GM20000 (cell line): ENCODE data around the gene SNAPC4.

Source experiments
- DNase-seq: peaks from one replicate; pipeline ENCODE4 v3.0.0; 2012; ENCODE audit warnings: low spot score
- TF ChIP-seq, protein P1 (sequence below): IDR thresholded peaks from 2 replicates; pipeline ENCODE4 v1.5.1; 2012; ENCODE audit warnings: mild to moderate bottlenecking, control low read depth; ENCODE audit errors: extremely low read depth, missing control alignments

Gene SNAPC4

DNA sequence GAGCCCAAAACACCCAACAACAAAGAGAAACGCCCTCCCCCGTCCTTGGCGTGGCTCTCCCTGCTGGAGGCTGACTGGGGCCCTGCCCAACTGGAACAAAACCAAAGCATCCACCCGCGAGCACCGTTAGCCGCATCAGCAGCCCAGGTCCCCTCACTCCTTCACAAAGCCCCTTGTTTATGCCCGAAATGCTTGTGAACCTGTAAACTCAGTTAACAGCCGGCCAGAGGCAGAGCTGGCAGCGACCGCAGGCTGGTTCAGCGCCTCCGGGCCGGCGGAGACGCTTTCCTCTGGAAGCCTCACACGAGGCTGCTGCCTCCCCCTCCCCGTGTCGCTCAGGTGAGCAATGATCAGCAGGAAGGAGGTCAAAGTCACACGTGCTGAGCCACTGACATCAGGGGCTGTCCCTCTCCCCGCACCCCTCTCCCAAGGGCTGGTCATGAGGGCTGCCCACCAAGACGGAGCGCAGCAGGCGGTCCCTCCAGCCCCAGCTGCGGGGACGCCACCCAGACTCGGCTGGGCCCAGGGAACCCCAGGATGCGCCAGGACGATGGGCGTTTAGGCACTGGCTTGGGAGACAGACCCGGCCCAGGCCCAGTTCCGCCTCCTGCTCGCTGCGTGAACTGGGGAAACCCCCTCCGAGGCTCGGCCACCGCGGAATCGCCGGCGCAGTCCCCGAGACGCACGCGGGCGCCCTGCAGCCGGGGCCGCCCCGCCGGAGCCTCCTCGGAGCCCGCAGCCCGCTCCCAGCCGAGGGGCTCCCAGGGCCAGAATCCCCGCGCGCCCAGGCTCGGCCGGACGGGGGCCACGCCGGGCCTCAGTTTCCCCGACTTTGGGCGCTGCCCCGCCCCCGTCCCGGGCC lies 563 bp downstream of the SNAPC4 start:
- DNase-seq: peak; percentile 74
- TF ChIP-seq, protein P1, sequence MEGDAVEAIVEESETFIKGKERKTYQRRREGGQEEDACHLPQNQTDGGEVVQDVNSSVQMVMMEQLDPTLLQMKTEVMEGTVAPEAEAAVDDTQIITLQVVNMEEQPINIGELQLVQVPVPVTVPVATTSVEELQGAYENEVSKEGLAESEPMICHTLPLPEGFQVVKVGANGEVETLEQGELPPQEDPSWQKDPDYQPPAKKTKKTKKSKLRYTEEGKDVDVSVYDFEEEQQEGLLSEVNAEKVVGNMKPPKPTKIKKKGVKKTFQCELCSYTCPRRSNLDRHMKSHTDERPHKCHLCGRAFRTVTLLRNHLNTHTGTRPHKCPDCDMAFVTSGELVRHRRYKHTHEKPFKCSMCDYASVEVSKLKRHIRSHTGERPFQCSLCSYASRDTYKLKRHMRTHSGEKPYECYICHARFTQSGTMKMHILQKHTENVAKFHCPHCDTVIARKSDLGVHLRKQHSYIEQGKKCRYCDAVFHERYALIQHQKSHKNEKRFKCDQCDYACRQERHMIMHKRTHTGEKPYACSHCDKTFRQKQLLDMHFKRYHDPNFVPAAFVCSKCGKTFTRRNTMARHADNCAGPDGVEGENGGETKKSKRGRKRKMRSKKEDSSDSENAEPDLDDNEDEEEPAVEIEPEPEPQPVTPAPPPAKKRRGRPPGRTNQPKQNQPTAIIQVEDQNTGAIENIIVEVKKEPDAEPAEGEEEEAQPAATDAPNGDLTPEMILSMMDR: no peak

DNA sequence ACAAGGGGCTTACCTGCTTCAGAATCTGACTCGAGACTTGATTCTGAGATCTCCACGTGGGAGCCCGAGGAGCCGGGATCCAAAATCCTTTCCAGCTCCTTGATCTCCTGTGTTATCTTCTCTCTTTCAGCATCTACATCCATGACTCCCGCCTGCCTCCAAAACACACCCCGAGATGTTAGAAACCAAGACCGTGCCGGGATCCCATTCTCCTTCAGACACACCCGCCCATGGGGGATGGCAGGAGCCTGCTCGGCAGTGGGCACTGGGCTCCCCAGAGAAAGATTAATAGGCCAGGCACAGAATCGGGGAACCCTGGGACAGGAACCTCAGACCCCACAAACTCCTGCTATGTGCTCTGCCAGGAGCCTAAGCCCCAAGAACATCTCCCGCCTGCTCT lies 1.7 kb downstream of the SNAPC4 start:
- TF ChIP-seq, protein P1: no peak
- no peak for DNase-seq

DNA sequence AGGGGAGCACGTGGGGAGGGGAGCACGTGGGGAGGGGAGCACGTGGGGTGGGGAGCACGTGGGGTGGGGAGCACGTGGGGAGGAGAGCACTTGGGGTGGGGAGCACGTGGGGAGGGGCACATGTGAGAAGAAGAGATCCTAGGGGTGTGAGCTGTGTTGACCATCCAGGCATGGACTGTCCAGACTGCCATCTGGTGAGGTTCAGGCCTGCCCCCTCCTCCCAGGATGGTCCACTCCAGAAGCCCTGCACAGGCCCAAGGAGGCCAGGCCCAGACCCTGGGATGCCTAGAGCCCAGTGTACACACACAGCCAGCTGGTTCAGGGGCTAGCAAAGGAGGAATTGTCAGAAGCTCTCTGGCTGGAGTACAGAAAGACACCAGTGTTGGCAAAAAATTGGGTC lies 2.3 kb downstream of the SNAPC4 start:
- no peak for DNase-seq
- TF ChIP-seq, protein P1: no peak

DNA sequence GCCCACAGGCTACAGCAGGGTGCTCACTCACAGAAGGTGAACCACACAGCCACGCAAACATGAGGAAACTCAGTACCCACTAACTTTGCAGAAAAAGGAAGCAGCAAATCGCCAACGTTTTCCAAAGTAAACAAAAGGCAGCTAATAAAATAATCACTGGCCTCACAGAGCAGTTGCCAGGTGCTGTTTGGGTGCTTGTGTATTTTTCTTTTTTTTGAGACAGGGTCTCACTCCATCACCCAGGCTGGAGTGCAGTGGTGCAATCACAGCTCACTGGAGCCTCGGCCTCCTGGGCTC lies 3.8 kb downstream of the SNAPC4 start:
- TF ChIP-seq, protein P1: no peak
- no peak for DNase-seq

DNA sequence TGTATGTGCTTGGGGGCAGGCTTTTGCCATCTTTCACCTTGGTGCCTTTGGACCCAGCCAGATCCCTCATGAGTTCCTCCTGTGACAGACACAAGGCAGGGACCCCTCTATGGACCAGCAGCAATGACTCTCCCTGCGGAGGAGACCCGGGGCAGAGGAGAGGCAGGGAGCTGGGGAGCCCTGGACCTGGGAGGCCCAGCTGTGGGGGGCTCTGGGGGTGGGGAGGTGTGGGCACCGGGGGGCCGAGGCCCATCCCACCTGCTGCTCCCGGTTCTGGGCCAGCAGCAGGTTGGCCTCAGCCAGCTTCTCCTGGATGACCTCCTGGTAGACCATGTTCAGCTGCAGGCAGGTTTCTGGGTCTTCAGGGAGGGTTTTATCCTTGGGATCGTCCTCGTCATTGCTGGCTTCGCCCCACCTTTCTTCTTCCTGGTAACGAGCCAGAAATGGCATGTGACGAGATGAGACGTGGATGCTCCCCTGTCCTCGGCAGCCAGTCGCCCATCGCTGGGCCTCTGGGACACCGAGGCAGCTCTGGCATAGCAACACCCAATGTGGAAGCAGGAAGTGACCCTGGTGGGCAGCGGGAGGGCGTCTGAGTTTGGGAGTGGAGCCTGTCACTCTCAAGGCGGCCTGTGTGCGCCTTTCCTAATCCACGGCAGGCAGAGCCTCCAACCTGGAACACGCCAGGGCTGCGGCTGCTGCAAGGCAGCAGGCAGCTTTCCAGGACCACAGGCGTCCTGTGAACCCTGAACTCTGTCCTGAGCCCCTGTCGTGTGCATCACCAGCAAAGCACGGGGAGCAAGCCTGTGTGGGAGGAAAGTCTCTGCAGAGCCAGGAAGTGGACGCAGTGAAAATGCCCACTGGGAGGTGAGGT lies 4.4 kb downstream of the SNAPC4 start:
- no peak for DNase-seq
- TF ChIP-seq, protein P1: no peak

DNA sequence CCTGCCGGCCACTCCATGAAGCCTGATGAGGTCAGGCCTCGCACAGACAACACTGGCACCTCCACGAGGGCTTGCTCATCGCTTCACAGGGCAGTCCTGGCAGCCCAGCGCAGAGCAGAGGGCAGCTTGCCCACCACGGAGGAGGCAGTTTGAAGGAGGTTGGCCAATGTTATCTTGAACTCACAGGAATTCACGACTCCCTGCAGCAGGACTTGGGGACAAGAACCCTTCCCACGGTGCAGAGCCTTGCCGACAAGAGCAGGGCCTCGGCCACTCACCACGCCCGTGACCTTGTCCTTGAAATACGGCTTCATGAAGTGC lies 5.0 kb downstream of the SNAPC4 start:
- no peak for DNase-seq
- TF ChIP-seq, protein P1: no peak

DNA sequence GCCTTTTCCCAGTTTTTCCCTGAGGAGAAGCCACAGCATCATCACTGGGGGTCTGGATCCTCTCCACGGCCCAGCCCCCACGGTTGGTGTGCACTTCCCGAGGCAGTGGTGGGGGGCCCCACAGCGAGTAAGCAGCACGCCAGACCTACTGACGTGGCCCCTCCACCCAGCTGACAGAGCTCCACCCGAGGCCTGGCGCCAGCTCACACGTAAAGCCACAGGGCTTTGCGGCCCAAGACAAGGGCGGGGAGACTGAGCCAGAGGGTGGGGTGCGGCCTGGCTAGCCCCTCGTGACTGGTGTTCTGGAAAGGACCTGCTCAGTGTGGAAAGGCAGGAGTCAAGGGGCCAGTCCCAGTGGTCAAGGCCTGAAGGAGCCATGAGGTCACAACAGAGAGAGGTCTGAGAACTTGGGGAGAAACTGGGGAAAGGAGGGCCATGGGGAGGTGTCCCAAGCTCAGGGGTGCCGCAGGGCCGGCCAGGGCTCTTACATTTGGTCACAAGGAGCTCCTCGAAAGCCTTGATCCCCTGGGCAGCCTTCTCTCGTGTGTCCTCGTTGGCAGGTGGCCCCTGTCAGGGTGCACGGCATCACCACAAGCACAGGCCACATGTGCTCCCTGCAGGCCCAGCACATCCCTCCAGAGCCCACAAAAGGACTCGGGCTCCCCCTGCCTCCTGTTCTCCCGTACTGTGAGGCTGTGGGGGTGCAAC lies 5.5 kb downstream of the SNAPC4 start:
- TF ChIP-seq, protein P1: no peak

More for the DNA sequence above, 5.5 kb downstream of the SNAPC4 start:
- DNase-seq: no peak
